T-helper 1 cell treated with Interleukin-12 subunit alpha and Interleukin-12 subunit beta and Interleukin-4 antibody, amounts not matched to agents 30 μg/mL and 1 μg/mL, for 36 hours (primary cell): ENCODE measurements around the gene RPL29.

Experiments used
- H3K27ac Mint-ChIP-seq: one replicate; pipeline ENCODE4 v1.8.0; 2021; ENCODE audit warnings: mild to moderate bottlenecking, mixed read lengths
- H3K27me3 Mint-ChIP-seq: one replicate; pipeline ENCODE4 v1.8.0; 2021; ENCODE audit warnings: low read depth, mixed read lengths
- H3K36me3 Mint-ChIP-seq: one replicate; pipeline ENCODE4 v1.8.0; 2021; ENCODE audit warnings: low read depth, mixed read lengths
- H3K4me1 Mint-ChIP-seq: one replicate; pipeline ENCODE4 v1.8.0; 2021; ENCODE audit warnings: low read depth, mixed read lengths
- H3K4me3 Mint-ChIP-seq: one replicate; pipeline ENCODE4 v1.8.0; 2021; ENCODE audit warnings: mild to moderate bottlenecking, moderate library complexity, mixed read lengths
- H3K9me3 Mint-ChIP-seq: one replicate; pipeline ENCODE4 v1.8.0; 2021; ENCODE audit warnings: mixed read lengths

The RPL29 gene

DNA sequence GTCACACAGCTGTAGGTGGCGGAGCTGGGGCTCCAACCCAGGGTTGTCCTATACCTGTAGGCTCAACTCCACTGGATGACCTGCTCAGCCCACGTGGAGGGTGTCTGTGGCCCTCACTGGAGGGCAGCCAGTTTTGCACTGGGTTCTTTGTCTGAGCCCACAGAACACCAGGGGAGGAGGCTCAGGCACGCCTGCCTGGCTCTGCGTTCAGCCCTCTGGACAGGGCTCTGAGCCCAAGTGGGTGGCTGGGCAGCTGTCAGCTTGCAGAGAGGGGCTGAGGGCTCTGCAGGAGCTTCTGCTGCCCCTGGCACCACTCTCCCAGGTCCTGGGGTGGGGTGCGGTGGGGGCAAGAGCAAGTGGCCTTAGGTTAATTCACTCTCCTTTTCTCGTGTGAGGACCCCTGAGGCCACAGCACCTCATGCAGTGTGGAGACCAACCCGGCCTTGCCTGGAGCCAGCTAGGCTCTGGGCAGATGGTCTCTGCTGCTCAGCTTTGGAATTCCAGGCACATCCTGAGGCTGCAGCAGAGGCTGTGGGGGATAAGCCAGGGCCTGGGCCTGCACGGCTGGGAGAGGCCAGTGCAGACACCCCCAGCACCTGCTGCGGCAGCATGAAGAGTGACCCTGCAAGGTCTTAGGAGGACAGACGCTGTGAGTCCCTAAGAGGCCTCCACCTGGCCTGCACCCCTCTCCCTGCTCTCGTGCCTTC, 37.2 kb upstream of the RPL29 start:
- H3K4me1 Mint-ChIP-seq, result no peaks in the 10 kb centered on the region
- no peak overlapping the region for H3K4me3 Mint-ChIP-seq
- H3K9me3 Mint-ChIP-seq, result no peaks in the 10 kb centered on the region
- no peaks in the 10 kb centered on the region for H3K36me3 Mint-ChIP-seq
- H3K27me3 Mint-ChIP-seq, result no peaks in the 10 kb centered on the region
- H3K27ac Mint-ChIP-seq, result no peak overlapping the region

DNA sequence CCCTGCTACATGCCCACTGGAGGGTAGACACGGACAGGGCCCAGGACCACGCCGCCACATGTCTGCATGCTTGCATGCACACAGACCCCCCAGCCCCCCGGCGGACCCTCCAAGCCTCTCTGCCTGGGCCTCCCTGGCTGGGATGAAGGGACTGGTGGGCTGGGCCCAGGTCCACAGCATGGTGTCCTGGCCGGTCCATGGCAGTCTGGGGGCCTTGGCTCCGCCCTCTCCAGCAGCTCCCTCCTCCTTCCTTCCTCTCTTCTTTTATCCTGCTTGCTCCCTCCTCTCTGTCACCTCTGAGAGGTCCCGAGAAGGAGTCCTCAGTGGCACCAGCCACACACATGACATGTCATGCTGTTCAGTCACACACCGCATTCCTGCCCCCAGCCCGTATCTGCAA, 36.2 kb upstream of the RPL29 start:
- no peak overlapping the region for H3K27ac Mint-ChIP-seq
- H3K27me3 Mint-ChIP-seq, result no peaks in the 10 kb centered on the region
- H3K4me3 Mint-ChIP-seq, result no peak overlapping the region

DNA sequence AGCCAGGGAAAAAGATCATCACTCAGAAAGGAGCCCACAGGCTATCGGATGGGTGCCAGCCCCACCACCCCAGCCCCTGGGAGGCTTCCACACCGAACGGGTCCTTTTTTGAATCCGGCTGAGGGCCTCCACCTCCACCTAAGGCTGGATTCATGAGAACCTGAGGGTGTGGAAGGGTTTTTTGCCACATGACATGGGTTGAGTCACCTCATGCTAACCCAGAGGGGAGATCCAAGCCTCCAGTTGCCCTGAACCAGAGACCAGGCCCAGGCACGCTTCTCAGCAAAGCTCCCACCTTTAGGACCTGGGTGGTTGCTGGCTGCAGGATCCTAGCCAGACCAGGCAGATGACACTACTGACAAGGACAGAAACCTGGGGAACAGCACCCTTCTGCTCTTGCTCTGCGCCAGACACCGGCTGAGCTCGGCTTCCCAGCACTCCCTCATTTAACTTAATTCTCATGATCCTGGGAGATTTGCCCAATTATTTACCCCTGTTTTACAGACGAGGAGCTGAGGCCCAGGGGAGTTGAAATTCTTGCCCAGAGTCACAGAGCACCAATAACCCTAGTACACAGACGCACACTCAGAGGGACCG, 35.1 kb upstream of the RPL29 start:
- Mint-ChIP-seq H3K27me3 (no peaks in the 10 kb centered on the region), H3K27ac (no peak overlapping the region), H3K36me3 (no peaks in the 10 kb centered on the region), H3K4me1 (no peaks in the 10 kb centered on the region), H3K9me3 (no peaks in the 10 kb centered on the region), H3K4me3 (no peak overlapping the region)

More for the DNA sequence above, 36.2 kb upstream of the RPL29 start:
- Mint-ChIP-seq H3K9me3 (no peaks in the 10 kb centered on the region), H3K4me1 (no peaks in the 10 kb centered on the region), H3K36me3 (no peaks in the 10 kb centered on the region)

- no peaks in the 10 kb centered on the region for H3K36me3 Mint-ChIP-seq
- no peaks in the 10 kb centered on the region for H3K4me1 Mint-ChIP-seq
- H3K27me3 Mint-ChIP-seq, result no peaks in the 10 kb centered on the region
- no peaks in the 10 kb centered on the region for H3K9me3 Mint-ChIP-seq
- no peak overlapping the region for H3K4me3 Mint-ChIP-seq
- no peak overlapping the region for H3K27ac Mint-ChIP-seq
Observed at GRCh38 chr3:52029535-52029934, 33.8 kb upstream of the RPL29 start.

- Mint-ChIP-seq H3K27ac (no peak overlapping the region), H3K36me3 (no peaks in the 10 kb centered on the region), H3K4me3 (no peak overlapping the region), H3K9me3 (no peaks in the 10 kb centered on the region), H3K4me1 (peaks cover 2% of the 10 kb centered on the region), H3K27me3 (no peaks in the 10 kb centered on the region)
Observed at GRCh38 chr3:52029053-52029452, 33.4 kb upstream of the RPL29 start.

- no peak overlapping the region for H3K4me3 Mint-ChIP-seq
- H3K27me3 Mint-ChIP-seq, result no peaks in the 10 kb centered on the region
- peaks cover 2% of the 10 kb centered on the region for H3K4me1 Mint-ChIP-seq
- no peaks in the 10 kb centered on the region for H3K9me3 Mint-ChIP-seq
- H3K27ac Mint-ChIP-seq, result no peak overlapping the region
- H3K36me3 Mint-ChIP-seq, result no peaks in the 10 kb centered on the region
Observed at GRCh38 chr3:52028572-52028971, 32.9 kb upstream of the RPL29 start.

GRCh38 chr3:52026041-52026440, 30.3 kb upstream of the RPL29 start:
- no peaks in the 10 kb centered on the region for H3K9me3 Mint-ChIP-seq
- H3K4me1 Mint-ChIP-seq, result peaks cover 2% of the 10 kb centered on the region
- H3K27ac Mint-ChIP-seq, result no peak overlapping the region
- no peak overlapping the region for H3K4me3 Mint-ChIP-seq
- H3K36me3 Mint-ChIP-seq, result no peaks in the 10 kb centered on the region
- no peaks in the 10 kb centered on the region for H3K27me3 Mint-ChIP-seq

- Mint-ChIP-seq H3K4me3 (no peak overlapping the region), H3K27ac (no peak overlapping the region), H3K36me3 (no peaks in the 10 kb centered on the region), H3K9me3 (no peaks in the 10 kb centered on the region), H3K4me1 (peaks cover 2% of the 10 kb centered on the region), H3K27me3 (no peaks in the 10 kb centered on the region)
Observed at GRCh38 chr3:52025453-52025852, 29.8 kb upstream of the RPL29 start.

DNA sequence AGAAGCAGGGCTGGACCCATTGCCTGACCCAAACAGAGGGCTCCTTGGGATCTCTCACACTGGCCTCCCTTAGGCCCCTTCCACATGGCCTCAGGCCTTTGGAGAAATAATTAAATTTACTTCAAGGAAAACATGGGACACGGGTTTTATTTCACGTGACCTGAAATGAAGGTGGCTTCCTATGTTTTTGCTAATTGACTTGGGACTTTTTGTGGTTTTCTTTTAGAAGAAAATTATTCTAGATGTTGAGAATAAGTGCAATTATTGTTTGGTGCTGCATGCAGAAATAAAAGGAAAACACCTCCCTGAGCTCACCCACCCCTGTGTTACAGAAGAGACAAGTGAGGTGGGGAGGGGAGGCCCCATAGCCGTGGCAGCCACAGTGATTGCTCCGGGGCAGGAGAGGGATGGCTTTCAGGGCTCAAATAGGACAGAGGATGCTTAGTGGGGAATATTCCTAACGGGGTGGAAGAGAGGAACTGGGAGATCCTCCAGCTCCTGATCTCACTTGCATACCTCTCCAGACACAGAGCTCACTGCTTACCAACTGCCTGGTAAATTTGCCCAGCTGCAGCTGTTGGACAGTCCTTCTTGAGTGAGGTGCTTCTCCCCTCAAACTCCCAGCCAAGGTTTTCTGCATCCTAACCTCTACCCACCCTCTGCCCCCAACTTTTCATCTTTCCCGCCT, 29.2 kb upstream of the RPL29 start:
- H3K27me3 Mint-ChIP-seq, result no peaks in the 10 kb centered on the region
- no peaks in the 10 kb centered on the region for H3K36me3 Mint-ChIP-seq
- H3K4me1 Mint-ChIP-seq, result peaks cover 2% of the 10 kb centered on the region
- H3K9me3 Mint-ChIP-seq, result no peaks in the 10 kb centered on the region
- no peak overlapping the region for H3K27ac Mint-ChIP-seq
- no peak overlapping the region for H3K4me3 Mint-ChIP-seq

GRCh38 chr3:52023860-52024764, 28.4 kb upstream of the RPL29 start:
- Mint-ChIP-seq H3K36me3 (no peaks in the 10 kb centered on the region), H3K4me3 (no peak overlapping the region)

DNA sequence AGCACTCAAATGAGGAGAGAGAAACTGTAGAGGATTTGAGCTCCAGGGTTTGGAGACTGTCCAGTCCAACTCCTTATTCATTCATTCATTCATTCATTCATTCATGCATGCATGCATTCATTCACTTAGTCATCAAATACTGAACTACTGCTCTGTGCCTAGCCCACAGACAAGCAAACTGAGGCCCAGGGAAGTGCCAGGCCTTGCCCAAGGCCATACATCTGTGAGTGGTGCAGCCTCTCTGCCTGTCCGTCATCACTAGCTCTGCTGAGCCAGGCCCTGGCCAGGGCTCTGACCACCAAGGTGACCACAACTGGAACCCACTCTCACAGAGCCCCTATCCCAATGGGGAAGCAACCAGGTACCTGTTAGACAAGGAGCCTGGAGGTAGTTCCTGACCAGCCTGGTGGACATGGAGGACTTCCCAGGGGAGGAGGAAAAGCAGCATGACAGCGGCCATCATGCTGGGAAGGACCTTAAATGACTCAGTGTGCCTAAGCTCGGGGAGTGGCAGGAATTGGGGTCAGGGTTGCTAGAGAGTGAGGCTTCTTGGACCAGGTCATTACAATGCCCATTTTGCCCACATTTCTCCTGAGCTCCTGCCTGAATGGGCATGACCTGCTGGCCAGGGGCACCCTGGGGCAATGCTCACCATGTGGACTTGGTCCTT, 27.5 kb upstream of the RPL29 start:
- H3K4me3 Mint-ChIP-seq, result no peak overlapping the region
- H3K27ac Mint-ChIP-seq, result no peak overlapping the region
- no peaks in the 10 kb centered on the region for H3K9me3 Mint-ChIP-seq
- peaks cover 2% of the 10 kb centered on the region for H3K4me1 Mint-ChIP-seq
- H3K27me3 Mint-ChIP-seq, result no peaks in the 10 kb centered on the region
- no peaks in the 10 kb centered on the region for H3K36me3 Mint-ChIP-seq

More at GRCh38 chr3:52023860-52024764, 28.4 kb upstream of the RPL29 start:
- no peaks in the 10 kb centered on the region for H3K27me3 Mint-ChIP-seq
- peaks cover 2% of the 10 kb centered on the region for H3K4me1 Mint-ChIP-seq
- H3K27ac Mint-ChIP-seq, result no peak overlapping the region
- H3K9me3 Mint-ChIP-seq, result no peaks in the 10 kb centered on the region

GRCh38 chr3:52022323-52023100, 26.8 kb upstream of the RPL29 start:
- Mint-ChIP-seq H3K36me3 (no peaks in the 10 kb centered on the region), H3K27ac (no peak overlapping the region), H3K4me3 (no peak overlapping the region), H3K4me1 (peaks cover 2% of the 10 kb centered on the region), H3K9me3 (no peaks in the 10 kb centered on the region), H3K27me3 (no peaks in the 10 kb centered on the region)

GRCh38 chr3:52021489-52022268, 26.0 kb upstream of the RPL29 start:
- Mint-ChIP-seq H3K4me1 (peaks cover 2% of the 10 kb centered on the region), H3K9me3 (no peaks in the 10 kb centered on the region), H3K27ac (no peak overlapping the region), H3K27me3 (no peaks in the 10 kb centered on the region), H3K36me3 (no peaks in the 10 kb centered on the region), H3K4me3 (no peak overlapping the region)
